Astrocyte (in vitro differentiated cells and primary cell): ENCODE data around the gene IRF2BPL.

ENCODE experiments used
- CTCF ChIP-seq: IDR thresholded peaks from 2 replicates; pipeline ENCODE4 v1.5.1; 2011; ENCODE audit warnings: low read depth, mild to moderate bottlenecking, inconsistent platforms, low read length, moderate library complexity; ENCODE audit not compliant: insufficient read depth
- EZH2 ChIP-seq: IDR thresholded peaks from 2 replicates; pipeline ENCODE4 v1.6.1; 2012; ENCODE audit warnings: mild to moderate bottlenecking, low read length, inconsistent platforms; ENCODE audit not compliant: insufficient read depth

- no peak for TF ChIP-seq EZH2
- TF ChIP-seq CTCF: no peak
Observed at GRCh38 chr14:77051116-77051515, 22.6 kb upstream of the IRF2BPL start.
